Activated CD4-positive, CD25-positive, alpha-beta regulatory T cell treated with anti-CD3 and anti-CD28 coated beads, Interleukin-2, amount 50 U/mL, for 24 hours (primary cell): ENCODE results near the gene CDC25C.

Source experiments
- ATAC-seq, 2 donors: fragments of 150-1000 bp; cut with Tn5 transposase; one replicate each; pipeline ENCODE4 v1.10.0; 2021; ENCODE audit warnings: mild to moderate bottlenecking in 1 of 2, moderate library complexity in 1 of 2

Gene CDC25C

DNA sequence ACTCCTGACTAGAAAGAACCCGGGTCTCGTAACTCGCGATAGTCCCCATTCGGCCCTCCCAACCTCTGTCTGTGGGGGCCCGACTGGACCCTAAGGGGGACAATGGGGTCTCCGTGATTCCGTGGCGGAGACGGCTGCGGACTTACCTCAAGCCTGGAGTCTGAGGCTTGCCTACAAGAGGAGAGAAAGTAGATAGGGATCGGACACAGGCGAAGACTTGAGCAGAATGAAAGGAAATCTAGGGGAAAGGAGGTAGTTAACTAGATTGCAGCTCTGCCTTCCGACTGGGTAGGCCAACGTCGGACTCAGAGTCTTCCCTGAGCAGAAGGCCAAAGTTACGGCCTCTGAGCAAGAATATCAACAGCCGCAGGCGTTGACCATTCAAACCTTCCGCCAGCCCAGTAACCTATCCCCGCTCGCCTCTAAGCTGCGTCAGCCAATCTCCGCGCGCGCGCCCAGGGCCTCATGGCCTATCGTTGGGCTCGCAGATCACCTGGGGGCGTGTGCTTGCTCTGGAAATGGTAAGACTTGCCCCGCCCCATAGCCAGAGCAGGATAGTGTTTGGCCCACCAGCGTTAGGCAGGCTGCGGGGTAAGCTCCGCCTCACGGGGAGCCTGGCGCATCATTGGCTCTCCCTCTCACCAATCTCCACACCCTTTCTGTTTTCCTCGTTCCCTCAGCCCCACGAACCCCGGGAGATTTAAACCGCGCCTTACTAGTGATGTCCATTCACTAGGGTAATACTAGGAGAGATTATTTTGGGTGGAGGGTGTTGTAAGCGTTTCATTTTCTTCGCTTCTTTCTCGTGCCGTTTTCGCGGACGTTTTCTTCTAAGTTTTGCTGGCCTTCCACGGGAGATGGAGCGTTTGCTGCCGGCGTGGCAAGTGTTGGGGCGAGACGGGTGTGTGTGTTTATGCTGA lies at the start of gene CDC25C:
TSS of gene CDC25C (minus strand) at position 356 of the 920 bp plus-strand sequence. CDS start 624 bp downstream, outside the sequence.
- peak; percentile 100 for ATAC-seq

DNA sequence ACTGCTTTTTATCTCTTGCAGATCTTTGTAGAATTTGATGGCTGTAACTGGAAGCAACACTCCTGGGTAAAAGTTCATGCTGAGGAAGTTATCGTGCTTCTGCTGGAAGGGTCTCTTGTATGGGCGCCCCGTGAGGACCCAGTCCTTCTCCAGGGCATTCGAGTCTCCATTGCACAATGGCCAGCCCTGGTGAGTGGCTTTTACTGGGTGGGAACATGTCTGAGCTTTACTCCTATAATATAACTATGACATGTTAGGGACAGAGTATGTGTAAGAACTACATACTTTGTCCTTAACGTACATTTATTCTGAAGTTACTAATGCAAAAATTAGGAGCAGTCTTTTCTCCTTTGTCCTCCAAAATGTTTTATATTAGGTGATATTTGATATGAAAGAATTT lies 41.0 kb upstream of the CDC25C start:
- no peak for ATAC-seq

DNA sequence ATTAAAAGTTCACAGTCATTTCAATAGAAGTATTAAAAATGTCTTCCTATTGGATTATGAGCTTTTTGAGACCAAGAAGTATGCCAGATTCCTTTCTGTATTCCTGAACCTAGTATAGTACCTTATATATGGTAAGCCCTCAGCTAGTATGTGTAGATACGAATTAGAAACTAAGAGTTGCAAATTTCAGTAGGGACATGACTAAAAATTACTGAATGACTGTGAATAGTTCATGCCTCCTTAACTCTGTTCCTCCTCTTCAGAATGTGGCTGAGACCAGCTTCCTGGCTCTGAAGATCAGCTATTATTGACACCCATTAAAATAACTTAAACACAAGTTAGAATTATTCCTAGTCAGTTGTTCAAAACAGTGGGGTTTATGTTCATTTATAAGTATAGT lies 40.6 kb upstream of the CDC25C start:
- peak in 1 of 2 donors; percentile 33 for ATAC-seq

GRCh38 chr5:138371454-138371853 lies 39.9 kb upstream of the CDC25C start:
- no peak for ATAC-seq

GRCh38 chr5:138370537-138370936 lies 38.9 kb upstream of the CDC25C start:
- ATAC-seq: no peak

- no peak for ATAC-seq
Observed at GRCh38 chr5:138369706-138370105, 38.1 kb upstream of the CDC25C start.

DNA sequence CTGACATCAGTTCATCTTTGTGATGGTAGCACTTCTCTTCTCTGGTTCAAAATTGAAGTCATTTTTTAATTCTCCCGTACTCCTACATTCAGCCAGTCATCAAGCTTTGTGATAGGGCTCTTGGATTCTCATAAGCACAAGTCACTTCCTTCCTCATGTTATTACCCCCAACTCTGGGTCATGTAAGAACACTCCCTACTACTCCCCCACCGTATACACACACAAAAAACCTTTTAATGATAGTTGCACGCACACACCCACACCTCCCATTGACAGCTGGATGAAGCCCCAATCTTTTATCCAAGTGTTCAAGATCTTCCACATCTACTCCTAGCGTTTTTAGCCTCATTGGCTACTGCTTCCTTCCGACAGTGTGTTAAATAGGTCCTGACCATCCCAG lies 37.7 kb upstream of the CDC25C start:
- ATAC-seq: no peak

GRCh38 chr5:138366632-138367382 lies 35.2 kb upstream of the CDC25C start:
- ATAC-seq: no peak

DNA sequence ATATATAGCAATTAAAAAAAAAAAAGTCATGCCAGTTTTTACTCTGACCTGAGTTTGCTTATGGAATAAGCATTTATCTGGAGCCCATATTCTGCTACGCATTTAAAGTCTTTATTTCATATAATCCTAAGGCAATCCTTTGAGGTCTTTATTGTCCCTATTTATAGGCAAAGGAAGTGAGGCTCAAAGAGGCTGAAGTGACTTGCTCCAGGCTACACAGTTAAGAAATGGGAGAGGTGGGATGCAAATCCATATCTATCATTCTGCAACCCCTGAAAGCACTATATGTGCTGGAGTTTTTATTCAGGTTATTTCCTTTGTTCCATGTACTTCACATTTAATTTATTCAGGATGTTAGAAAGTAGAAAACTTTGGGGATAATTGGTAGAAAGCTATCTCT lies 33.0 kb upstream of the CDC25C start:
- ATAC-seq: no peak

DNA sequence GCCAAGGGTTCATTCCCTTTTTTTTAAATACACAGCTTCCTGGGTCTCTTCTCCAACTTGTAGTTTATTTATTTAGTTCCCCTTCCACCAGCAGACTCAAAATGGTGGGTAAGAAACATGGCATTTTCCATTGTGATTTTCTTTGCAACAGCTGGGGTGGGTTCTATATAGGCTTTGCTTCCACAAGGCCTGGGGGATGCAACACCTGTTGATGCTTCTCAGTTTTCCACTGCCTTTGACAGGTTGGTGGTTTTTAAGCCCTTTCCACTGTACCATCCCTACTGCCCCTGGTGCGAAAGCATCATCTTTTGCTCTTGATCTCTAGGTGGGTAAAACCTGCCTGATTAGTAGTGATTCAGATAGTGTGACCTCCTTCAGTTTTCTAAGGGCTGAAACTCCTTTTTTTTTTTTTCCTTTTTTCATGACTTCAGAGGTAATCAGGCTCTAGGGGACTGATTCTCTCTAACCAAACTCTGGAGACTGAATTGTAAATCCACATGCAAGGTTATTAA lies 29.4 kb upstream of the CDC25C start:
- ATAC-seq: peak in 1 of 2 donors; percentile 24

- no peak for ATAC-seq
Observed at GRCh38 chr5:138359621-138360020, 28.0 kb upstream of the CDC25C start.

- peak; percentile 66 to 77 for ATAC-seq
Observed at GRCh38 chr5:138354926-138355378, 23.3 kb upstream of the CDC25C start.

DNA sequence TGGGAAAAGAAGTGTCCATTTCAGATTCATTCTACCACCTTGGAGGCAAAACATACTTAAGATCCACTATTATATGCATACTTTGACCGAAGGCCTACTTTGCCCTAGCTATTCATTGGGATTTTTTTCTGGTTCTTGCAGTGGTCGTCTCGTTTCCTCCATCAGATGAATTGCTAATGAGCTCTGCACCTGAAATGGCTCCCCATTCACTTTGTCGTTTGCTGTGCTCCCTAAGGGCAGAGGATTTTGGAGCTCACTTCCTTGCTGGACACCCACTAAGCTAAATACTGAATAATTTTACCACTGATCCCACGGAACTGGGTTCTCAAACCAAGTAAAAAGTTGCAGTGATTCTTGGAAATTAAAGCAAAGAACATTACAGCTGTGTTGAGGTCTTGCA lies 22.8 kb upstream of the CDC25C start:
- no peak for ATAC-seq

DNA sequence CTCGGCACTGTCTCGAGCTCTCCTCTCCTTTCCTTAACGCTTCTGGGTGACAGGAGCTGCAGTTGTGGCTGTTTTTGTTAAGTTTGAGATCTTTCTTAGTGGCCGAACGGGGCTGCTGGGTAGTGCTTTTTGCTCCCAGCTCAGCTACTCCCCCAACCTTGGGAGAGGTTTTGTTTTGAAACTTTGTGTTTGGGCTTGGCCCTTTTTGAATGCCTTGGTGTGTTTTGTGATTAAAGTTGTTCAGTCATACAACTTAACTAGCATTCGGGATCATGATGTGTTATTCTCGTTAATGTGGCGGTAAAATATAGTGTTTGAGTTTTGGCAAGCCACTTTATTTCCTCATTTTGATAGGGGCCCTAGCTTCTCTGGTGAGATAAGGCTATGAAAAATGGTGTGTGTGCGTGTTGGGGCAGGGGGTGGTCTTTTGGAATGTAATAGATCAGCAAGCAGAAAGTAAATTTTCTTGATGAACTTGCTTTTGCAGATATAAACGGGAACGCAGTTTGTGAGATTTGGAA lies 22.0 kb upstream of the CDC25C start:
- ATAC-seq: no peak

DNA sequence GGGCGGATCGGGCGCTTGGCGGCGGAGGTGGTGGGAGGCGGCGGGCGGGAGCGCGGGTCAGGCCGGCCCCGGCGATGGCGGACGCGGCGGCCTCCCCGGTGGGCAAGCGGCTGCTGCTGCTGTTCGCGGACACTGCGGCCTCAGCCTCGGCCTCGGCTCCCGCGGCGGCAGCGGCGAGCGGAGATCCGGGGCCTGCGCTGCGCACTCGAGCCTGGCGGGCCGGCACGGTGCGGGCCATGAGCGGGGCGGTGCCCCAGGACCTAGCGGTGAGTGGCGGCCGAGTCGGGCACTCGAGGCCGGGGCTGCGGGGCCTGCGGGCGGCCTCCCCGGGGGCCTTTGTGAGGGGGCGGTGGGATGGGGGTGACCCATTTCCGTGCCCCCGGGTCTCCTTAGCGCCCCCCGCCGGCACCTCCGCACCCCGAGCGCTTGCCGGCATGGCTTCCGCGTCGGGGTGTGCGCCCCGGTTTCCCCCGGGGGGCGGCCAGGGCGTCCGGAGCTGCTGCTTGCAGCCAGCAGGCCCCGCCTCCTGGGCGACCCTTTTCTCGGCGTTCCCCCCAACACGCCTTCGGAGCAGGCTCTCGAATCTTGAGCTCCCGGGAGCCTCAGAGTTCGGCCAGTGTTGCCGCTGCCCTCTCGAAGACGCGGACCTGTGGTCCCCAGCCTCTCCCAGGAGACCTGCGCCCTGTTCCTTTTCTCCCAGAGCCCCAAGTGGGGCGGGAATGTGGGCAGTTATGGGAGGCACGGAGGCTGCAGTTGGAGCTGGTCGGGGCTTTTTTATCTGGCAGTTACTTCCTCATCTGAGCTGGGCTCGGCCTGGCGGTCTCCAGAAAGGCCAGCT lies 21.3 kb upstream of the CDC25C start:
- peak; percentile 44 to 55 for ATAC-seq

DNA sequence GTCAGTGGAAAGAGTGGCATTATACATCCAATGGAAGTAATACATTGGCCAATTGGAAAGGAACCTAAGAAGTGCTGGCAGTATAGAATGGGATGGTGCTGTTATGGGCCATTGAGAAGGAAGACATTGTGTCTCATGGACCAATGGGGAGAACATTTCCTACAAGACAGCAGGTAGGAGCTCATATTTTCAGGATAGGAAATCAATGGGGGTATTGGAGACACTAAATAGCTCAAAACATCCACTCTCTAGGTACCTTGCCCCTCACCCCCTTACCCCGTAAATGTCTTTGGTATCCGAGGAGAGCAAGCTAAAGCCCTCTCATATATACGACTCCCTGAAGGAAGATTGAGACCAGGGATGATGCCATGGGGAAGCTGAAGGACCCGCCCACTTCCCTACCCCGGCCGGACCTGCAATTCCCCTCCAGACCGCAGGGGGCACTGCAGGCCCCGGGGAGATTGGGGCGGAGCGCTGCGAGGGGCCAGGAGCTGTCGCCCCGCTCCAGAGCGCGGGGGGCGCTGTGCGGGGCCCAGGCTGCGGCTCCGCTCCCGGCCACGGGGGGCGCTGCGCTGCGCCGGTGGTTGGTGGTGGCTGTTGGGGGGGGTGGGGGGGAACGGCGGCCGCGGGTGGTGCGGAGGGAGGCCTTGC lies 20.6 kb upstream of the CDC25C start, which contains the start of gene KDM3B:
TSS of gene KDM3B (plus strand) at position 615 of the 651 bp plus-strand sequence. CDS start 111 bp downstream, outside the sequence.
- ATAC-seq: peak; percentile 73 to 80

DNA sequence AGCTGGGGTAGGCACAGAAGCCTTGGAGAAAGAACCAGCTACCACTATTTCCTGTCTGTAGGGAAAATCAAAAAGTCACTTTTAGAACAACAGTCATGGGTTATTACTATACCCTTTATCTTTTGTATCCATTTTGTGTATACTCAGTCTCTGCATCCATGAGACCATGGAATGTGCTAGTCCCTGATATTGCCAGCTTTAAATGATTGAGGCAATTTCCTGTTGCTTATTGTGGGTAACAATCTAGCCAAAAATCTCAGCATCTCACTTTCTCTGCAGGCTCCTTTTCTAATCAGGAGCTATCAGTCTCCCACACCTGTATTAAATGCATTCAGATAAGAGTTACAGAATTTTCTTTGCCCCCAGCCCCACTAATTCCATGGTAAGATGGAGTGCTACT lies 19.9 kb upstream of the CDC25C start:
- no peak for ATAC-seq

DNA sequence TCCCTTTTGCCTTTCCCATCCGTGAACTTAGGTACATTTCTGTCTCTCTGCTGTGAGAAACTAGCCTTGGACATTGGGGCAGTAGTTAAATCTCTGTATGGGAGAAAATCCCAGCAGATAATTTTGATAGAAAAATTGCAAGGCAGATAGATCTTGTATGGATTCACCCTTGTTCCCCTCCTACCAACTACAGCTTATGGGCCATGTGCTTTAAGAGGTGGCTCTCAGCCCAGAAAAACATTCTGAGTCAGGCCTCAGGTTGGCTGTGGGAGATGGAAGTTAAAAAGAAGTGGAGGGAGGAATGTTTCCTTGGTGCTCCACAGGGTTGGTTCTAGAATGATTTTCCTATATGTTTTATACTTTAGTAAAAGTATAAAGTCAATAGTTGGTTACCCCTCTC lies 19.5 kb upstream of the CDC25C start:
- ATAC-seq: no peak

GRCh38 chr5:138350563-138350890 lies 18.9 kb upstream of the CDC25C start:
- no peak for ATAC-seq

- ATAC-seq: no peak
Observed at GRCh38 chr5:138349852-138350562, 18.4 kb upstream of the CDC25C start.

DNA sequence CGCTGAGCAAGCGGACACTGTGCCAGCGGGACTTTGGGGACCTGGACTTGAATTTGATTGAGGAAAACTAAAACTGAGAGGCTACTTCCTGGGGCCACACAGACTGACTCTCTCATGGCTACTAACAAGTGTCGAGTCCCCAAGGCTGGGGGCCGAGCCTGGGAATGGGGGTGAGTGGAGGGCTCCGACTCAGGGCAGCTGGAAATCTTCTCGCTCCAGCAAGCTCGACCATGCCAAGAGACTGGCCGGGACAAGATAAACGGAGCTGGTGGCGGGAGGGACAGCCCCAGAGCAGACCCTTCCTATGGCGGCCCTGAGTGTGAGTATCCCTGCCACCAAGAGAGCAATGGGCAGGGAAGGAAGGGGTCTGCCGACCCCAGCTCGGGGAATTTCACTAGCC lies 15.3 kb upstream of the CDC25C start:
- no peak for ATAC-seq
